Measurements from ENCODE around the gene ARHGEF37.
A peak's percentile ranks its signal among the peaks of the same experiment; 100 is the strongest.

DNA sequence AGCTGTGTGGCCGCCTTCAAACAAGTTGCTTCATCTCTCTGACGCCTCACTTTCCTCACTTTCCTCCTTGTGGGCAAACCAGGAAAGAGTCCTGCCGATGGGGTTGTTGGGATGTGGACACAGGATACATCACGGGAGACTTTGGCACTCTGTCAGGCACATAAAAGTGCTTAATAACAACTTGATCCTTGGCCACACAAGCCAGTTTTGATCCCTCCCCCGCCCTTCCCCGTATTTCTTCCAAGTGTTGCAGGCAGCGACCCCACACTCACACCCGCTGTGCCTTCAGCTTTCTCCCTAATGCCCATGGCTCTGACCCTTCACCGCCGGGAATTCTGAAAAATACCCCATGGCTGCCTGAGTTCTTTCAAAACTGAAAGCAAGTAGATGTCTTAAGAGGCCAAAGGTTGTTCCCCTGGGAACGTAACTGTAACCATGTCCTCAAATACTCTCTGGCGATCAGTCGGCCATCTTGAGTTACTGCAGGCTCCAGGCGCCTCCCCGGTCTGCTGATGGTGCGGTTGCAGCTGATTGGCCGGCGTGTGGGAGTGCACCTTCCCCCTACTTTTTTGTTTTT, 59.8 kb downstream of the ARHGEF37 start:
- TF ChIP-seq SP1 (IDR thresholded peaks at IDR 0.05) (peak; percentile 94), YY1 (IDR thresholded peaks at IDR 0.05) (peak; percentile 98)
- TF ChIP-seq, protein P1, sequence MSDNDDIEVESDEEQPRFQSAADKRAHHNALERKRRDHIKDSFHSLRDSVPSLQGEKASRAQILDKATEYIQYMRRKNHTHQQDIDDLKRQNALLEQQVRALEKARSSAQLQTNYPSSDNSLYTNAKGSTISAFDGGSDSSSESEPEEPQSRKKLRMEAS (IDR thresholded peaks at IDR 0.05) = no peak

All from liver (tissue), 2 donors.